ENCODE data around the gene ONECUT3. TPM values are rescaled to one million over a fixed set of nuclear protein-coding genes. Genes with fewer than 3 reads are reported as not detected.

Gene ONECUT3
- total and polyA plus RNA-seq, 2 of the 4 experiments (the other 2 are of a cell fraction), result not detected

DNA sequence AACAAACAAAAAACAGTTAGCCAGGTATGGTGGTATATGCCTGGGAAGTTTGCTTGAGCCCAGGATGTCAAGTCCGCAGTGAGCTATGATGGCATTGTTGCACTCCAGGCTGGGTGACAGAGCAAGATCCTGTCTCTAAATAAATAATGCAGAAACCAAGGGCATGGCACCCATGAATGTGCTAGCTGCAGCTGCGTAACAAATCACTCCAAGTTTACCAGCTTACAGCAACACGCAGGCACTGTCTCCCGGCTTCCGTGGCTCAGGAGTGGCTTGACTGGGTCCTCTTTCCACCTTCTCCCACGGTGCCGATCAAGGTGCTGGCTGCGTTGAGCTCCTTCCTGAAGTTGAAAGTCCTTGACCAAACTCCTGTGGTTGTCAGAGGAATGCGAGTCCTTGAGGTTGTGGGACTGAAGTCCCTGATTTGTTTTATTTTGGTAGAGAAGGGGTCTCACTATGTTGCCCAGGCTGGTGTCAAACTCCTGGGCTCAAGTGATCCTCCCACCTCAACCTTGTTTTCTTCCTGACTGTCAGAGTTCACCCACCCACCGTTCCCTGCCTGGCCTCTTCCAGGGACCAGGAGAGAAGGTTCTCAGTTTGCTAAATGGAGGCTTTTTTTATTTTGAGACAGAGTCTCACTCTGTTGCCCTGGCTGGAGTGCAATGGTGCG is 13.2 kb upstream of the ONECUT3 start:
- Histone ChIP-seq H2BK5ac (ENCODE audit: low read depth, low read length, poor library complexity, severe bottlenecking) (no peak overlapping the region), H3K27ac (ENCODE audit: insufficient read depth, low read length) (no peak overlapping the region), H3K4me3 (ENCODE audit: insufficient read depth, low read depth, low read length) (no peak overlapping the region), H4K91ac (ENCODE audit: insufficient read depth, low read depth, low read length) (no peak overlapping the region), H3K9ac (ENCODE audit: low read depth, low read length) (no peak overlapping the region), H2AFZ (replicated peaks; ENCODE audit: low read length, poor library complexity) (no peak overlapping the region), H4K5ac (ENCODE audit: low read depth, low read length) (no peak overlapping the region), H2BK15ac (ENCODE audit: low read depth, low read length) (no peak overlapping the region), H3K9me3 (ENCODE audit: control insufficient read depth, insufficient read depth, low read length) (peaks cover 9% of the 10 kb centered on the region), H3K14ac (replicated peaks; ENCODE audit: low read depth, low read length) (no peak overlapping the region), H2BK20ac (ENCODE audit: low read depth, low read length) (no peak overlapping the region), H3K4me2 (ENCODE audit: low read depth, low read length) (no peak overlapping the region), H4K20me1 (ENCODE audit: insufficient read depth, low read length) (no peaks in the 10 kb centered on the region), H3K27me3 (ENCODE audit: control insufficient read depth, insufficient read depth, low read length) (peaks cover 35% of the 10 kb centered on the region), H3K36me3 (ENCODE audit: control insufficient read depth, insufficient read depth, low read length) (no peaks in the 10 kb centered on the region), H2AK9ac (replicated peaks; ENCODE audit: low read depth, low read length, poor library complexity) (no peak overlapping the region), H3K4ac (ENCODE audit: low read depth, low read length) (no peak overlapping the region), H3K23ac (ENCODE audit: low read depth, low read length) (no peak overlapping the region), H2AK5ac (ENCODE audit: low read depth, low read length) (no peak overlapping the region), H3K56ac (ENCODE audit: extremely low read depth, insufficient read depth, low read length) (no peak overlapping the region), H4K8ac (ENCODE audit: low read depth in 2 of 2, low read length in 2 of 2) (no peak overlapping the region), H3K4me1 (ENCODE audit: control insufficient read depth, insufficient read depth, low read length) (no peaks in the 10 kb centered on the region), H3K9me1 (ENCODE audit: insufficient read depth, low read length) (no peaks in the 10 kb centered on the region), H3K79me1 (ENCODE audit: low read depth in 1 of 2, low read length in 2 of 2) (no peaks in the 10 kb centered on the region), H3K18ac (ENCODE audit: low read depth, low read length) (no peak overlapping the region), H2BK120ac (ENCODE audit: low read depth, low read length) (no peak overlapping the region)
- CTCF ChIA-PET, result no interaction called here
- intact Hi-C loops (cut with micrococcal nuclease), result no loop called here
- in situ Hi-C loops (cut with MboI; ENCODE audit: low sequenced_read_pairs), result no loop called here
- DNase-seq (no peak), ATAC-seq (ENCODE audit: low read depth) (no peak)
- POLR2A ChIA-PET (ENCODE audit: unreplicated experiment), result interaction anchor here (0.6 kb wide), 1 partner anchor 253 kb away, joined by 3 read pairs; no protein-coding TSS in a partner anchor
- BruUV-seq (replicated peaks), result no TSS peak
- 76% methylated on average over 3 of the region's 11 CpGs; no CpG with 5 or more reads in 1 of the 2 experiments for WGBS, 2 experiments (ENCODE audit: extremely low coverage in 2 of 2, insufficient read length in 1 of 2)
- TF ChIP-seq MAZ (IDR thresholded peaks at IDR 0.05; ENCODE audit: borderline replicate concordance, low read depth, low read length) (no peak), NFE2L2 (IDR thresholded peaks at IDR 0.05; ENCODE audit: low read depth, low read length) (no peak), FOS (IDR thresholded peaks at IDR 0.05; ENCODE audit: low read depth, low read length) (no peak), CHD1 (IDR thresholded peaks at IDR 0.05; ENCODE audit: low read depth, low read length) (no peak), RAD21 (IDR thresholded peaks at IDR 0.05; ENCODE audit: low read length) (no peak), BHLHE40 (IDR thresholded peaks at IDR 0.05; ENCODE audit: low read depth, low read length) (no peak), MAFK (IDR thresholded peaks at IDR 0.05; ENCODE audit: low read depth, low read length) (no peak), RCOR1 (IDR thresholded peaks at IDR 0.05; ENCODE audit: insufficient replicate concordance, low read length) (no peak), RFX5 (IDR thresholded peaks at IDR 0.05; ENCODE audit: low read depth, low read length) (no peak), CEBPB (IDR thresholded peaks at IDR 0.05; ENCODE audit: low read depth, low read length) (no peak), MXI1 (IDR thresholded peaks at IDR 0.05; ENCODE audit: borderline replicate concordance, low read depth, low read length) (no peak), SMC3 (IDR thresholded peaks at IDR 0.05; ENCODE audit: low read depth, low read length) (no peak), POLR2A (IDR thresholded peaks at IDR 0.05; ENCODE audit: low read depth, low read length) (no peak)
- TF ChIP-seq, protein P1, sequence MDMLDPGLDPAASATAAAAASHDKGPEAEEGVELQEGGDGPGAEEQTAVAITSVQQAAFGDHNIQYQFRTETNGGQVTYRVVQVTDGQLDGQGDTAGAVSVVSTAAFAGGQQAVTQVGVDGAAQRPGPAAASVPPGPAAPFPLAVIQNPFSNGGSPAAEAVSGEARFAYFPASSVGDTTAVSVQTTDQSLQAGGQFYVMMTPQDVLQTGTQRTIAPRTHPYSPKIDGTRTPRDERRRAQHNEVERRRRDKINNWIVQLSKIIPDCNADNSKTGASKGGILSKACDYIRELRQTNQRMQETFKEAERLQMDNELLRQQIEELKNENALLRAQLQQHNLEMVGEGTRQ (IDR thresholded peaks at IDR 0.05; ENCODE audit: low read depth, low read length), result no peak
- TF ChIP-seq, protein P2, sequence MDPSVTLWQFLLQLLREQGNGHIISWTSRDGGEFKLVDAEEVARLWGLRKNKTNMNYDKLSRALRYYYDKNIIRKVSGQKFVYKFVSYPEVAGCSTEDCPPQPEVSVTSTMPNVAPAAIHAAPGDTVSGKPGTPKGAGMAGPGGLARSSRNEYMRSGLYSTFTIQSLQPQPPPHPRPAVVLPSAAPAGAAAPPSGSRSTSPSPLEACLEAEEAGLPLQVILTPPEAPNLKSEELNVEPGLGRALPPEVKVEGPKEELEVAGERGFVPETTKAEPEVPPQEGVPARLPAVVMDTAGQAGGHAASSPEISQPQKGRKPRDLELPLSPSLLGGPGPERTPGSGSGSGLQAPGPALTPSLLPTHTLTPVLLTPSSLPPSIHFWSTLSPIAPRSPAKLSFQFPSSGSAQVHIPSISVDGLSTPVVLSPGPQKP (IDR thresholded peaks at IDR 0.05; ENCODE audit: borderline replicate concordance, low read depth, low read length), result no peak
- TF ChIP-seq, protein P3, sequence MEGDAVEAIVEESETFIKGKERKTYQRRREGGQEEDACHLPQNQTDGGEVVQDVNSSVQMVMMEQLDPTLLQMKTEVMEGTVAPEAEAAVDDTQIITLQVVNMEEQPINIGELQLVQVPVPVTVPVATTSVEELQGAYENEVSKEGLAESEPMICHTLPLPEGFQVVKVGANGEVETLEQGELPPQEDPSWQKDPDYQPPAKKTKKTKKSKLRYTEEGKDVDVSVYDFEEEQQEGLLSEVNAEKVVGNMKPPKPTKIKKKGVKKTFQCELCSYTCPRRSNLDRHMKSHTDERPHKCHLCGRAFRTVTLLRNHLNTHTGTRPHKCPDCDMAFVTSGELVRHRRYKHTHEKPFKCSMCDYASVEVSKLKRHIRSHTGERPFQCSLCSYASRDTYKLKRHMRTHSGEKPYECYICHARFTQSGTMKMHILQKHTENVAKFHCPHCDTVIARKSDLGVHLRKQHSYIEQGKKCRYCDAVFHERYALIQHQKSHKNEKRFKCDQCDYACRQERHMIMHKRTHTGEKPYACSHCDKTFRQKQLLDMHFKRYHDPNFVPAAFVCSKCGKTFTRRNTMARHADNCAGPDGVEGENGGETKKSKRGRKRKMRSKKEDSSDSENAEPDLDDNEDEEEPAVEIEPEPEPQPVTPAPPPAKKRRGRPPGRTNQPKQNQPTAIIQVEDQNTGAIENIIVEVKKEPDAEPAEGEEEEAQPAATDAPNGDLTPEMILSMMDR (conservative IDR thresholded peaks at IDR 0.05; ENCODE audit: low read depth, low read length), result no peak
- dilution Hi-C loops (cut with HindIII; ENCODE audit: low sequenced_read_pairs, unreplicated experiment), result no loop called here
